Natural killer cell (primary cell): Measurements from ENCODE around the gene ADIRF. TPM values are rescaled to one million over a fixed set of nuclear protein-coding genes. Genes with fewer than 3 reads are reported as not detected.

ENCODE experiments used
- total RNA-seq, 4 donors: library from RNA; stranded (reverse); fragments of 120-200 nt in 1 of 4; gene quantifications; one replicate each; pipeline versions ENCODE4 v1.2.3 to v1.2.4, GENCODE V29; 2013 to 2022

Gene ADIRF
- total RNA-seq, 3 donors from 2014 or later (not counting 1 experiment from before 2014, with no cell fraction given) = not detected

Other genes with a start within 250 kb of the ADIRF start
- 1 to 10 TPM; 5.5 to 8.1 (median 7.7) TPM for gene BMPR1A, start 211.9 kb upstream of the ADIRF start, total RNA-seq
- 1 to 10 TPM in 1 of 3 donors, not detected in 2; 1.3 TPM for gene MMRN2, start 10.9 kb upstream of the ADIRF start, total RNA-seq
- gene SNCG, start 9.9 kb upstream of the ADIRF start, total RNA-seq = not detected
- gene FAM25A, start 51.8 kb downstream of the ADIRF start, total RNA-seq = not detected
- gene GLUD1, start 126.4 kb downstream of the ADIRF start, total RNA-seq = 100 to 1,000 TPM; 102 to 115 (median 112) TPM
- gene SHLD2, start 126.7 kb downstream of the ADIRF start, total RNA-seq = 10 to 100 TPM; 32.6 to 37.5 (median 34.1) TPM